Measurements from ENCODE around the gene ANKRD29.

Gene ANKRD29

GRCh38 chr18:23573020-23573419 lies 89.7 kb downstream of the ANKRD29 start:
- H3K27me3 ChIP-seq (ENCODE audit: insufficient read depth, low read length): no peaks in the 10 kb centered on the region
- H3F3A ChIP-seq (ENCODE audit: insufficient read depth, low read length): no peaks in the 10 kb centered on the region
- peaks cover 55% of the 10 kb centered on the region for H3K36me3 ChIP-seq (ENCODE audit: insufficient read depth, low read length)
- no peak overlapping the region for H3K9ac ChIP-seq (ENCODE audit: low read length)
- TF ChIP-seq CTCF (IDR thresholded peaks at IDR 0.05; ENCODE audit: low read length) (no peak), EZH2 (IDR thresholded peaks at IDR 0.05; ENCODE audit: borderline replicate concordance, low read length) (no peak)
- no peaks in the 10 kb centered on the region for H3K79me2 ChIP-seq (ENCODE audit: insufficient read depth, low read length)
- no peaks in the 10 kb centered on the region for H4K20me1 ChIP-seq (ENCODE audit: insufficient read depth, low read length)
- H3K4me2 ChIP-seq (ENCODE audit: low read length): no peak overlapping the region
- H3K9me3 ChIP-seq (ENCODE audit: low read length): no peaks in the 10 kb centered on the region
- H3K9me2 ChIP-seq (ENCODE audit: low read depth, low read length): no peaks in the 10 kb centered on the region
- no peak overlapping the region for H3K27ac ChIP-seq (ENCODE audit: low read depth, low read length, poor library complexity, severe bottlenecking)
- H3K4me1 ChIP-seq (ENCODE audit: insufficient read depth, low read length, severe bottlenecking): peaks cover 16% of the 10 kb centered on the region
- no peak overlapping the region for H3K4me3 ChIP-seq (ENCODE audit: low read depth, low read length, poor library complexity, severe bottlenecking)
- H2AFZ ChIP-seq (ENCODE audit: low read length): no peak overlapping the region

GRCh38 chr18:23572570-23572969 lies 90.1 kb downstream of the ANKRD29 start:
- TF ChIP-seq EZH2 (IDR thresholded peaks at IDR 0.05; ENCODE audit: borderline replicate concordance, low read length) (no peak), CTCF (IDR thresholded peaks at IDR 0.05; ENCODE audit: low read length) (no peak)
- no peak overlapping the region for H3K27ac ChIP-seq (ENCODE audit: low read depth, low read length, poor library complexity, severe bottlenecking)
- H4K20me1 ChIP-seq (ENCODE audit: insufficient read depth, low read length): no peaks in the 10 kb centered on the region
- H3K4me2 ChIP-seq (ENCODE audit: low read length): no peak overlapping the region
- no peaks in the 10 kb centered on the region for H3K9me3 ChIP-seq (ENCODE audit: low read length)
- H3K9ac ChIP-seq (ENCODE audit: low read length): no peak overlapping the region
- peaks cover 16% of the 10 kb centered on the region for H3K4me1 ChIP-seq (ENCODE audit: insufficient read depth, low read length, severe bottlenecking)
- H3K9me2 ChIP-seq (ENCODE audit: low read depth, low read length): no peaks in the 10 kb centered on the region
- no peak overlapping the region for H2AFZ ChIP-seq (ENCODE audit: low read length)
- H3K4me3 ChIP-seq (ENCODE audit: low read depth, low read length, poor library complexity, severe bottlenecking): no peak overlapping the region
- H3K27me3 ChIP-seq (ENCODE audit: insufficient read depth, low read length): no peaks in the 10 kb centered on the region
- H3K36me3 ChIP-seq (ENCODE audit: insufficient read depth, low read length): peaks cover 58% of the 10 kb centered on the region
- no peaks in the 10 kb centered on the region for H3K79me2 ChIP-seq (ENCODE audit: insufficient read depth, low read length)
- no peaks in the 10 kb centered on the region for H3F3A ChIP-seq (ENCODE audit: insufficient read depth, low read length)

GRCh38 chr18:23572012-23572411 lies 90.7 kb downstream of the ANKRD29 start:
- no peaks in the 10 kb centered on the region for H3K9me3 ChIP-seq (ENCODE audit: low read length)
- no peak overlapping the region for H2AFZ ChIP-seq (ENCODE audit: low read length)
- H3K9ac ChIP-seq (ENCODE audit: low read length): no peak overlapping the region
- H3K4me2 ChIP-seq (ENCODE audit: low read length): no peak overlapping the region
- H3K79me2 ChIP-seq (ENCODE audit: insufficient read depth, low read length): no peaks in the 10 kb centered on the region
- H4K20me1 ChIP-seq (ENCODE audit: insufficient read depth, low read length): no peaks in the 10 kb centered on the region
- H3K36me3 ChIP-seq (ENCODE audit: insufficient read depth, low read length): peaks cover 63% of the 10 kb centered on the region
- H3K9me2 ChIP-seq (ENCODE audit: low read depth, low read length): no peaks in the 10 kb centered on the region
- no peaks in the 10 kb centered on the region for H3F3A ChIP-seq (ENCODE audit: insufficient read depth, low read length)
- no peak overlapping the region for H3K27ac ChIP-seq (ENCODE audit: low read depth, low read length, poor library complexity, severe bottlenecking)
- peaks cover 16% of the 10 kb centered on the region for H3K4me1 ChIP-seq (ENCODE audit: insufficient read depth, low read length, severe bottlenecking)
- H3K27me3 ChIP-seq (ENCODE audit: insufficient read depth, low read length): no peaks in the 10 kb centered on the region
- TF ChIP-seq CTCF (IDR thresholded peaks at IDR 0.05; ENCODE audit: low read length): no peak
- no peak for TF ChIP-seq EZH2 (IDR thresholded peaks at IDR 0.05; ENCODE audit: borderline replicate concordance, low read length)
- H3K4me3 ChIP-seq (ENCODE audit: low read depth, low read length, poor library complexity, severe bottlenecking): no peak overlapping the region

Measured in OCI-LY1 (cell line).